Skeletal muscle satellite cell (primary cell): ENCODE data around the gene GATA5.

Source experiments
- H3K27me3 ChIP-seq: 2 replicates; pipeline ENCODE4 v1.7.0; 2013; ENCODE audit warnings: low read length; ENCODE audit not compliant: control insufficient read depth, insufficient read depth
- H3K36me3 ChIP-seq: 2 replicates; pipeline ENCODE4 v1.7.0; 2013; ENCODE audit warnings: mild to moderate bottlenecking, control low read depth, low read length; ENCODE audit not compliant: insufficient read depth
- H3K4me1 ChIP-seq: 2 replicates; pipeline ENCODE4 v1.7.0; 2013; ENCODE audit warnings: low read length; ENCODE audit not compliant: control insufficient read depth, insufficient read depth
- H3K4me2 ChIP-seq: 2 replicates; pipeline ENCODE4 v1.7.0; 2013; ENCODE audit warnings: mild to moderate bottlenecking, low read length
- H3K4me3 ChIP-seq: 2 replicates; pipeline ENCODE4 v1.7.0; 2013; ENCODE audit warnings: low read length
- H3K9ac ChIP-seq: 2 replicates; pipeline ENCODE4 v1.7.0; 2013; ENCODE audit warnings: mild to moderate bottlenecking, low read depth, low read length, moderate library complexity
- H3K9me3 ChIP-seq: replicated peaks from 2 replicates; pipeline ENCODE4 v1.7.0; 2013; ENCODE audit warnings: mild to moderate bottlenecking, control low read depth, low read length

Gene GATA5

GRCh38 chr20:62503401-62504178, 27.8 kb upstream of the GATA5 start:
- Histone ChIP-seq H3K36me3 (no peaks in the 10 kb centered on the region), H3K4me2 (no peak overlapping the region), H3K9me3 (no peaks in the 10 kb centered on the region), H3K9ac (no peak overlapping the region), H3K27me3 (peaks cover 27% of the 10 kb centered on the region), H3K4me1 (no peaks in the 10 kb centered on the region), H3K4me3 (no peak overlapping the region)

- Histone ChIP-seq H3K27me3 (peaks cover 27% of the 10 kb centered on the region), H3K36me3 (no peaks in the 10 kb centered on the region), H3K9me3 (no peaks in the 10 kb centered on the region), H3K4me2 (no peak overlapping the region), H3K4me3 (no peak overlapping the region), H3K9ac (no peak overlapping the region), H3K4me1 (no peaks in the 10 kb centered on the region)
Observed at GRCh38 chr20:62502496-62503095, 26.8 kb upstream of the GATA5 start.

- no peaks in the 10 kb centered on the region for H3K36me3 ChIP-seq
- H3K4me3 ChIP-seq = no peak overlapping the region
- H3K9me3 ChIP-seq = no peaks in the 10 kb centered on the region
- peaks cover 27% of the 10 kb centered on the region for H3K27me3 ChIP-seq
- H3K9ac ChIP-seq = no peak overlapping the region
- H3K4me1 ChIP-seq = no peaks in the 10 kb centered on the region
- H3K4me2 ChIP-seq = no peak overlapping the region
Observed at GRCh38 chr20:62501801-62502495, 26.2 kb upstream of the GATA5 start.

GRCh38 chr20:62500237-62500864, 24.6 kb upstream of the GATA5 start:
- no peaks in the 10 kb centered on the region for H3K9me3 ChIP-seq
- no peak overlapping the region for H3K9ac ChIP-seq
- no peaks in the 10 kb centered on the region for H3K36me3 ChIP-seq
- H3K4me3 ChIP-seq = no peak overlapping the region
- H3K4me2 ChIP-seq = no peak overlapping the region
- H3K4me1 ChIP-seq = no peaks in the 10 kb centered on the region
- peaks cover 20% of the 10 kb centered on the region for H3K27me3 ChIP-seq

GRCh38 chr20:62499758-62500236, 24.0 kb upstream of the GATA5 start:
- H3K4me2 ChIP-seq = no peak overlapping the region
- no peak overlapping the region for H3K9ac ChIP-seq
- H3K36me3 ChIP-seq = no peaks in the 10 kb centered on the region
- peaks cover 20% of the 10 kb centered on the region for H3K27me3 ChIP-seq
- no peak overlapping the region for H3K4me3 ChIP-seq
- no peaks in the 10 kb centered on the region for H3K4me1 ChIP-seq
- no peaks in the 10 kb centered on the region for H3K9me3 ChIP-seq

GRCh38 chr20:62498874-62499273, 23.1 kb upstream of the GATA5 start:
- Histone ChIP-seq H3K4me2 (no peak overlapping the region), H3K9me3 (no peaks in the 10 kb centered on the region), H3K9ac (no peak overlapping the region), H3K4me1 (no peaks in the 10 kb centered on the region), H3K36me3 (no peaks in the 10 kb centered on the region), H3K27me3 (peaks cover 27% of the 10 kb centered on the region), H3K4me3 (no peak overlapping the region)

- Histone ChIP-seq H3K36me3 (no peaks in the 10 kb centered on the region), H3K4me3 (no peak overlapping the region), H3K4me1 (no peaks in the 10 kb centered on the region), H3K9me3 (no peaks in the 10 kb centered on the region), H3K4me2 (no peak overlapping the region), H3K9ac (no peak overlapping the region), H3K27me3 (peaks cover 27% of the 10 kb centered on the region)
Observed at GRCh38 chr20:62496568-62497218, 20.9 kb upstream of the GATA5 start.

- no peaks in the 10 kb centered on the region for H3K4me1 ChIP-seq
- H3K4me3 ChIP-seq = no peak overlapping the region
- no peak overlapping the region for H3K4me2 ChIP-seq
- no peak overlapping the region for H3K9ac ChIP-seq
- H3K36me3 ChIP-seq = no peaks in the 10 kb centered on the region
- no peaks in the 10 kb centered on the region for H3K9me3 ChIP-seq
- peaks cover 23% of the 10 kb centered on the region for H3K27me3 ChIP-seq
Observed at GRCh38 chr20:62495749-62496567, 20.2 kb upstream of the GATA5 start.

- Histone ChIP-seq H3K4me1 (no peaks in the 10 kb centered on the region), H3K9me3 (no peaks in the 10 kb centered on the region), H3K27me3 (peaks cover 26% of the 10 kb centered on the region), H3K4me3 (no peak overlapping the region), H3K4me2 (no peak overlapping the region), H3K9ac (no peak overlapping the region), H3K36me3 (no peaks in the 10 kb centered on the region)
Observed at GRCh38 chr20:62494980-62495748, 19.4 kb upstream of the GATA5 start.

- no peak overlapping the region for H3K9ac ChIP-seq
- H3K9me3 ChIP-seq = no peaks in the 10 kb centered on the region
- H3K4me1 ChIP-seq = no peaks in the 10 kb centered on the region
- no peak overlapping the region for H3K4me2 ChIP-seq
- no peak overlapping the region for H3K4me3 ChIP-seq
- peaks cover 29% of the 10 kb centered on the region for H3K27me3 ChIP-seq
- no peaks in the 10 kb centered on the region for H3K36me3 ChIP-seq
Observed at GRCh38 chr20:62494537-62494936, 18.7 kb upstream of the GATA5 start.
